HG03439 (cell line): ENCODE measurements around the gene PCYT1B.

ENCODE experiments used
- ATAC-seq: cut with Tn5 transposase; IDR thresholded peaks from one replicate; pipeline ENCODE4 v1.9.1; 2021; ENCODE audit warnings: mild to moderate bottlenecking, moderate library complexity; ENCODE audit not compliant: unreplicated experiment

Gene PCYT1B

DNA sequence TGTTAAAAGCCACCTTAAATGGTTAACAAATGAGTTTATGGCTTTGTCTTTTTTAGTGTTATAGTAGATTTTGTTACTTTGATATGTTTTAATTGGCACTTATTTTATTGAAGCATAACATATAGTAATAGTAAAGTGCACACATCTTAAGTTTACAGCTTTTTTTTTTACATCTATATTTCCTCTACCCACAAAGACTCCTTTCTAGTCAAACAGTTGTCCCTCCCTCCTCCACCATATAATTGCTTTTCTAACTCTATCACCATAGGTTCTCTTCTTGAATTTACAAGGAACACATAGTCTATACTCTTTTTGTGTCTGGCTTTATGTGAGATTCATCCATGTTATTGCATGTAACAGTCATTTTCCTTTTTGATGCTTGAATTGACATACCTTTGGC is 110.6 kb downstream of the PCYT1B start:
- ATAC-seq = no peak

- no peak for ATAC-seq
Measured at GRCh38 chrX:24528605-24529004, 118.5 kb downstream of the PCYT1B start.

GRCh38 chrX:24526616-24527015 is 120.5 kb downstream of the PCYT1B start:
- ATAC-seq = no peak

- ATAC-seq = no peak
Measured at GRCh38 chrX:24525455-24525854, 121.7 kb downstream of the PCYT1B start.

GRCh38 chrX:24520472-24520871 is 126.7 kb downstream of the PCYT1B start:
- ATAC-seq = no peak

- no peak for ATAC-seq
Measured at GRCh38 chrX:24515447-24515846, 131.7 kb downstream of the PCYT1B start.

GRCh38 chrX:24513416-24513815 is 133.7 kb downstream of the PCYT1B start:
- ATAC-seq = peak; percentile 90

GRCh38 chrX:24508375-24508774 is 138.8 kb downstream of the PCYT1B start:
- ATAC-seq = no peak
